Measurements from ENCODE around the gene NFIL3.
"Not testable (repeated sequence)": the region's sequence is repeated elsewhere in the genome, so short reads cannot be mapped to it uniquely, and the experiment has no call there.

NFIL3 gene

DNA sequence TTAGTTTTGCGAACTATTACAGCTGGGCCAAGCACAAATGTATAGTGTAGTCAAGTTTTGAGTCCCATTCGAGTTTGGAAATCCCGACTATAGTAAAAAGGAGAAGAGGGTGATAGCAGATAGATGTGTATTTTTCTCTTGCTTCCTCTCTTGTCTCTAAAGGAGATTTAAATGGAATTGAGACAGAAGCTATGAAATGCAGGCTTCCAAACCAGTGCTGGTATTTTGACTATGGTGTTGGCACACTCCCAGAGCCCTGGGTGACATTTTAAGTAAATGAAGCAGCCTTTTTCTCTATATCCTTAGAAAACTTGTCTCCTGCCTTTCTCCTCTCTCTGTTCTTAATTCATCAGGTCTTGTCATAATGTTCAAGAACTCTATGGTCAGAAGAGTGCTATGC, 44.2 kb downstream of the NFIL3 start:
- Histone ChIP-seq H3K9ac (ENCODE audit: low read length) (no peak overlapping the region), H3K9me3 (replicated peaks; ENCODE audit: insufficient read depth, low read length) (no peaks in the 10 kb centered on the region), H3K36me3 (replicated peaks; ENCODE audit: insufficient read depth, low read length) (no peaks in the 10 kb centered on the region), H4K20me1 (ENCODE audit: insufficient read depth, low read length) (no peaks in the 10 kb centered on the region), H3K4me3 (ENCODE audit: low read length) (no peak overlapping the region), H3K4me2 (ENCODE audit: low read depth, low read length) (no peak overlapping the region), H3K4me1 (ENCODE audit: low read length) (no peaks in the 10 kb centered on the region), H3K27ac (ENCODE audit: low read length) (no peak overlapping the region), H3K27me3 (replicated peaks; ENCODE audit: insufficient read depth, low read length) (no peaks in the 10 kb centered on the region), H3F3A (ENCODE audit: insufficient read depth, low read length) (no peaks in the 10 kb centered on the region), H3K79me2 (ENCODE audit: low read length) (no peaks in the 10 kb centered on the region), H3K9me2 (replicated peaks; ENCODE audit: insufficient read depth, low read length) (no peaks in the 10 kb centered on the region), H2AFZ (ENCODE audit: low read length) (no peak overlapping the region)
- no peak for DNase-seq
- TF ChIP-seq CTCF (IDR thresholded peaks at IDR 0.05; ENCODE audit: low read length), result no peak
- TF ChIP-seq EZH2 (optimal IDR thresholded peaks at IDR 0.05; ENCODE audit: low read depth, low read length), result no peak
- TF ChIP-seq EZH2phosphoT487 (IDR thresholded peaks at IDR 0.05; ENCODE audit: low read length), result no peak

GRCh38 chr9:91378695-91379127, 44.9 kb downstream of the NFIL3 start:
- Histone ChIP-seq H3K9me2 (replicated peaks; ENCODE audit: insufficient read depth, low read length) (no peaks in the 10 kb centered on the region), H3K27ac (ENCODE audit: low read length) (no peak overlapping the region), H3K9me3 (replicated peaks; ENCODE audit: insufficient read depth, low read length) (no peaks in the 10 kb centered on the region), H3K36me3 (replicated peaks; ENCODE audit: insufficient read depth, low read length) (no peaks in the 10 kb centered on the region), H4K20me1 (ENCODE audit: insufficient read depth, low read length) (no peaks in the 10 kb centered on the region), H3K79me2 (ENCODE audit: low read length) (no peaks in the 10 kb centered on the region), H2AFZ (ENCODE audit: low read length) (no peak overlapping the region), H3K4me3 (ENCODE audit: low read length) (no peak overlapping the region), H3K9ac (ENCODE audit: low read length) (no peak overlapping the region), H3K4me1 (ENCODE audit: low read length) (no peaks in the 10 kb centered on the region), H3K4me2 (ENCODE audit: low read depth, low read length) (no peak overlapping the region), H3F3A (ENCODE audit: insufficient read depth, low read length) (no peaks in the 10 kb centered on the region), H3K27me3 (replicated peaks; ENCODE audit: insufficient read depth, low read length) (no peaks in the 10 kb centered on the region)
- no peak for TF ChIP-seq EZH2 (optimal IDR thresholded peaks at IDR 0.05; ENCODE audit: low read depth, low read length)
- no peak for TF ChIP-seq CTCF (IDR thresholded peaks at IDR 0.05; ENCODE audit: low read length)
- no peak for TF ChIP-seq EZH2phosphoT487 (IDR thresholded peaks at IDR 0.05; ENCODE audit: low read length)
- no peak for DNase-seq

DNA sequence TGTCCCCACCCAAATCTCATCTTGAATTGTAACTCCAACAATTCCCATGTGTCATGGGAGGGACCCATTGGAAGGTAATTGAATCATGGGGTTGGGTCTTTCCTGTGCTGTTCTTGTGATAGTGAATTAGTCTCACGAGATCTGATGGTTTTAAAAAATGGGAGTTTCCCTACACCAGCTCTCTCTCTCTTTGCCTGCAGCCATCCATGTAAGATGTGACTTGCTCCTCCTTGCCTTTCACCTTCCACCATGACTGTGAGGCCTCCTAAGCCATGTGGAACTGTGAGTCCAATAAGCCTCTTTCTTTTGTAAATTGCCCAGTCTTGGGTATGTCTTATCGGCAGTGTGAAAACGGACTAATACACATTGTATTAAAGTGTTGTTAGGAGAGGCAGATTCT, 45.6 kb downstream of the NFIL3 start:
- DNase-seq; H3K9me2 ChIP-seq (replicated peaks; ENCODE audit: insufficient read depth, low read length); H3F3A ChIP-seq (ENCODE audit: insufficient read depth, low read length); H3K4me2 ChIP-seq (ENCODE audit: low read depth, low read length); H3K9me3 ChIP-seq (replicated peaks; ENCODE audit: insufficient read depth, low read length); H3K79me2 ChIP-seq (ENCODE audit: low read length); H2AFZ ChIP-seq (ENCODE audit: low read length); H3K4me3 ChIP-seq (ENCODE audit: low read length); H3K4me1 ChIP-seq (ENCODE audit: low read length); H4K20me1 ChIP-seq (ENCODE audit: insufficient read depth, low read length); H3K27me3 ChIP-seq (replicated peaks; ENCODE audit: insufficient read depth, low read length); H3K9ac ChIP-seq (ENCODE audit: low read length); H3K27ac ChIP-seq (ENCODE audit: low read length); H3K36me3 ChIP-seq (replicated peaks; ENCODE audit: insufficient read depth, low read length): not testable (repeated sequence)

GRCh38 chr9:91376239-91376638, 47.4 kb downstream of the NFIL3 start:
- Histone ChIP-seq H3K4me3 (ENCODE audit: low read length) (no peak overlapping the region), H3K9ac (ENCODE audit: low read length) (no peak overlapping the region), H3K4me1 (ENCODE audit: low read length) (no peaks in the 10 kb centered on the region), H4K20me1 (ENCODE audit: insufficient read depth, low read length) (no peaks in the 10 kb centered on the region), H3K9me2 (replicated peaks; ENCODE audit: insufficient read depth, low read length) (no peaks in the 10 kb centered on the region), H3K9me3 (replicated peaks; ENCODE audit: insufficient read depth, low read length) (no peaks in the 10 kb centered on the region), H3K4me2 (ENCODE audit: low read depth, low read length) (no peak overlapping the region), H3K27ac (ENCODE audit: low read length) (no peak overlapping the region), H3F3A (ENCODE audit: insufficient read depth, low read length) (no peaks in the 10 kb centered on the region), H2AFZ (ENCODE audit: low read length) (no peak overlapping the region), H3K79me2 (ENCODE audit: low read length) (no peaks in the 10 kb centered on the region), H3K27me3 (replicated peaks; ENCODE audit: insufficient read depth, low read length) (no peaks in the 10 kb centered on the region), H3K36me3 (replicated peaks; ENCODE audit: insufficient read depth, low read length) (no peaks in the 10 kb centered on the region)
- TF ChIP-seq CTCF (IDR thresholded peaks at IDR 0.05; ENCODE audit: low read length) (no peak), EZH2phosphoT487 (IDR thresholded peaks at IDR 0.05; ENCODE audit: low read length) (no peak), EZH2 (optimal IDR thresholded peaks at IDR 0.05; ENCODE audit: low read depth, low read length) (no peak)
- no peak for DNase-seq

Data from MM.1S (cell line).